AG04450 (cell line): Measurements from ENCODE around the gene TXNL1. TPM values are rescaled to one million over a fixed set of nuclear protein-coding genes. Genes with fewer than 3 reads are reported as not detected.

Source experiments
- CTCF ChIA-PET: fragments of 300-600, 350-600 bp; formaldehyde crosslinking; extraction: SDS; loops from one replicate; lab custom pipeline; 2022; ENCODE audit warnings: antibody characterized with exemption, inconsistent platforms; lab: Charles Lee
- POLR2A ChIA-PET: fragments of 350-600 bp; formaldehyde crosslinking; extraction: SDS; loops from one replicate; lab custom pipeline; 2021; ENCODE audit warnings: antibody characterized with exemption, inconsistent platforms; lab: Yijun Ruan, JAX
- DNase-seq: peaks from one replicate; pipeline ENCODE4 v3.0.0-alpha.2; 2011; ENCODE audit warnings: low read depth, low spot score
- H3K27ac ChIP-seq: one replicate; pipeline ENCODE4 v1.5.1; 2012; ENCODE audit warnings: low read depth, low read length, control low read depth
- H3K27me3 ChIP-seq: one replicate; pipeline ENCODE4 v1.6.0; 2012; ENCODE audit warnings: low read length; ENCODE audit not compliant: control insufficient read depth, insufficient read depth
- H3K4me3 ChIP-seq: 2 replicates; pipeline ENCODE4 v1.5.1; 2011; ENCODE audit warnings: mild to moderate bottlenecking, low read depth, low read length, control low read depth
- H3K9me3 ChIP-seq: 2 replicates; pipeline ENCODE4 v1.5.1; 2012; ENCODE audit warnings: low read length; ENCODE audit not compliant: control insufficient read depth, insufficient read depth
- polyA minus RNA-seq: library from RNA; depleted of rRNA, polyadenylated mRNA; stranded (reverse); fragments of >200 nt; gene quantifications from 2 replicates; pipeline ENCODE4 v1.2.3, GENCODE V29; 2011; rRNA and poly(A)+ RNA removed
- polyA plus RNA-seq: library from polyadenylated mRNA; depleted of rRNA; stranded (reverse); fragments of >200 nt; gene quantifications from 2 replicates; pipeline ENCODE4 v1.2.3, GENCODE V29; 2011; rRNA removed
- TF ChIP-seq, protein P1 (sequence below): IDR thresholded peaks from 2 replicates; pipeline ENCODE4 v1.5.1; 2011; ENCODE audit warnings: low read depth, low read length, control low read depth, inconsistent platforms

Gene TXNL1
- polyA plus RNA-seq (89.6 and 133 TPM in 2 replicates), polyA minus RNA-seq (22.4 and 43.1 TPM in 2 replicates)

GRCh38 chr18:56638232-56639103, at the start of gene TXNL1:
TXNL1 (minus strand) TSS chr18:56638592; CDS start chr18:56638440, 152 bp downstream.
- Histone ChIP-seq H3K27me3 (no peaks in the 10 kb centered on the region), H3K4me3 (peak within 1 kb of the TSS; percentile 89), H3K27ac (peak within 1 kb of the TSS; percentile 90), H3K9me3 (no peaks in the 10 kb centered on the region)
- ChIA-PET CTCF (no interaction called here), POLR2A (interaction anchor here (0.7 to 1.1 kb wide), 3 partner anchors 26 to 1049 kb away, joined by 3 to 4 read pairs (median 3); no protein-coding TSS in a partner anchor)
- peak; percentile 98 for DNase-seq
- TF ChIP-seq, protein P1, sequence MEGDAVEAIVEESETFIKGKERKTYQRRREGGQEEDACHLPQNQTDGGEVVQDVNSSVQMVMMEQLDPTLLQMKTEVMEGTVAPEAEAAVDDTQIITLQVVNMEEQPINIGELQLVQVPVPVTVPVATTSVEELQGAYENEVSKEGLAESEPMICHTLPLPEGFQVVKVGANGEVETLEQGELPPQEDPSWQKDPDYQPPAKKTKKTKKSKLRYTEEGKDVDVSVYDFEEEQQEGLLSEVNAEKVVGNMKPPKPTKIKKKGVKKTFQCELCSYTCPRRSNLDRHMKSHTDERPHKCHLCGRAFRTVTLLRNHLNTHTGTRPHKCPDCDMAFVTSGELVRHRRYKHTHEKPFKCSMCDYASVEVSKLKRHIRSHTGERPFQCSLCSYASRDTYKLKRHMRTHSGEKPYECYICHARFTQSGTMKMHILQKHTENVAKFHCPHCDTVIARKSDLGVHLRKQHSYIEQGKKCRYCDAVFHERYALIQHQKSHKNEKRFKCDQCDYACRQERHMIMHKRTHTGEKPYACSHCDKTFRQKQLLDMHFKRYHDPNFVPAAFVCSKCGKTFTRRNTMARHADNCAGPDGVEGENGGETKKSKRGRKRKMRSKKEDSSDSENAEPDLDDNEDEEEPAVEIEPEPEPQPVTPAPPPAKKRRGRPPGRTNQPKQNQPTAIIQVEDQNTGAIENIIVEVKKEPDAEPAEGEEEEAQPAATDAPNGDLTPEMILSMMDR: no peak

GRCh38 chr18:56684277-56684676, 45.9 kb upstream of the TXNL1 start:
- Histone ChIP-seq H3K4me3 (no peak overlapping the region), H3K9me3 (no peaks in the 10 kb centered on the region), H3K27ac (no peak overlapping the region), H3K27me3 (no peaks in the 10 kb centered on the region)
- TF ChIP-seq, protein P1: no peak
- DNase-seq: no peak
- POLR2A ChIA-PET: no interaction called here
- CTCF ChIA-PET: interaction anchor here (5.3 kb wide), 1 partner anchor 18 kb away, joined by 22 read pairs; no protein-coding TSS in a partner anchor

DNA sequence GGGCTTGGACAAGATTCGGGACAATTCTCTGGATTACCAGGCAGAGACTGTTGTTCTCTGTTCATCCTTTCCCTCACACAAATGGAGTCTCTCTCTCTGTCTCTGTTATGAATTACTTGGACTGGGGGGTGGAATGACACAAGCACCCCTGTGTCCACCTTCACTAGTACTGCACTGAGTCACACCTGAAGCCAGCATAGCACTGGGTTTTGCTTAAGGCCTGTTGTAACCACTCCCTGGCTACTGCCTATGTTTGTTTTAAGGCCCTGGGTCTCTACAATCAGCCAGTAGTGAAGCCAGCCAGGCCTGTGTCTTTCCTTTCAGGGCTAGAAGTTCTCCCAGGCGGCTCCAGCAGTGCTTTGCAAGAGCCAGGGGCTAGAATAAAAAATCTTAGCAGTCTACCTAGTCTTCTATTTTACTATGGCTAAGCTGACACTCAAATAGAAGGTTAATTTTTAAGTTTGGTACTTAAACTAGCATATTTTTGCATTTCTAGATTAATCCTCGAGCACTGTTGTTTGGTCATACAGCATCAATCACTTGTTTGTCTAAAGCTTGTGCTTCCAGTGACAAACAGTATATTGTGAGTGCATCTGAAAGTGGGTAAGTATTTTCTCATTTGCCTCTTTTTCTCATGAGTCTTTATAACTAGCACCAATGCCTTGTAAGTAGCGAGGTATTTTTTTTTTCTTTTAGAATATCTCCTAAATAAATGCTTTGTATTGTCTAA, 40.6 kb upstream of the TXNL1 start:
- TF ChIP-seq, protein P1: no peak
- POLR2A ChIA-PET: no interaction called here
- Histone ChIP-seq H3K27ac (no peak overlapping the region), H3K4me3 (no peak overlapping the region), H3K9me3 (no peaks in the 10 kb centered on the region; the same call in 1 of the 2 replicates), H3K27me3 (no peaks in the 10 kb centered on the region)
- no peak for DNase-seq
- CTCF ChIA-PET: no interaction called here

GRCh38 chr18:56676639-56677038, 38.2 kb upstream of the TXNL1 start:
- no peak for DNase-seq
- Histone ChIP-seq H3K27me3 (no peaks in the 10 kb centered on the region), H3K4me3 (no peak overlapping the region), H3K27ac (no peak overlapping the region), H3K9me3 (no peaks in the 10 kb centered on the region; the same call in 1 of the 2 replicates)
- ChIA-PET POLR2A (no interaction called here), CTCF (no interaction called here)
- TF ChIP-seq, protein P1: no peak
